Activated T-cell treated with anti-CD3 and anti-CD28 coated beads, Interleukin-2, amount 50 U/mL, for 24 hours (primary cell): ENCODE measurements around the gene FBXO10.
"Not testable (repeated sequence)": the region's sequence is repeated elsewhere in the genome, so short reads cannot be mapped to it uniquely, and the experiment has no call there.

Experiments
- DNase-seq: peaks from one replicate; pipeline ENCODE4 v3.0.0-alpha.2; 2020
- H3K27ac Mint-ChIP-seq: 2 replicates; pipeline ENCODE4 v1.8.0; 2020; ENCODE audit warnings: mild to moderate bottlenecking, mixed read lengths
- H3K27me3 Mint-ChIP-seq: 2 replicates; pipeline ENCODE4 v1.8.0; 2020; ENCODE audit warnings: mixed read lengths
- H3K36me3 Mint-ChIP-seq: 2 replicates; pipeline ENCODE4 v1.8.0; 2020; ENCODE audit warnings: low read depth, mixed read lengths
- H3K4me1 Mint-ChIP-seq: 2 replicates; pipeline ENCODE4 v1.8.0; 2020; ENCODE audit warnings: low read depth, mixed read lengths
- H3K4me3 Mint-ChIP-seq: 2 replicates; pipeline ENCODE4 v1.8.0; 2020; ENCODE audit warnings: mild to moderate bottlenecking, moderate library complexity, mixed read lengths
- H3K9me3 Mint-ChIP-seq: 2 replicates; pipeline ENCODE4 v1.8.0; 2020; ENCODE audit warnings: mixed read lengths

The FBXO10 gene

DNA sequence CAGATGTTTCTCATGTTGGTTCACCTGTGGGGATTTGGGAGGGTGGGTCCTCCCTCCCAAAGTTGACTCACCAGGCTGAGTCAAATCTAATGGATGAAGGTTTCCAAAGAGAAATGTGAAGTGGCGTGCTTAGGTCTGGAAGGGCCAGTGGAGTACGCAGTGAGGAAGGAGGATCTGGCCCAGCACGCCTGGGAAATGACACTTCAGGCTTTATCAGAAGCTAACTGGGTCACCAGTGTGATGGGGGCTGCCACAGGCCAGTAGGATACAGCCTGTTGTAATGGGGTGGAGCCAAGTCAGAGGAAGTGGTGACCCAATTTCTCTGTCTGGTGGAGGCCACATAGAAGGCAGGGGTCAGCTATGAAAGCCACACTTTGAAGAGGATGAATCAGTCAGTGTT lies 72.4 kb downstream of the FBXO10 start:
- Mint-ChIP-seq H3K4me1 (peaks cover 37% of the 10 kb centered on the region), H3K9me3 (no peaks in the 10 kb centered on the region), H3K27me3 (no peaks in the 10 kb centered on the region), H3K27ac (peak overlapping the region; percentile 89), H3K4me3 (no peak overlapping the region), H3K36me3 (peaks cover 99% of the 10 kb centered on the region)
- no peak for DNase-seq

DNA sequence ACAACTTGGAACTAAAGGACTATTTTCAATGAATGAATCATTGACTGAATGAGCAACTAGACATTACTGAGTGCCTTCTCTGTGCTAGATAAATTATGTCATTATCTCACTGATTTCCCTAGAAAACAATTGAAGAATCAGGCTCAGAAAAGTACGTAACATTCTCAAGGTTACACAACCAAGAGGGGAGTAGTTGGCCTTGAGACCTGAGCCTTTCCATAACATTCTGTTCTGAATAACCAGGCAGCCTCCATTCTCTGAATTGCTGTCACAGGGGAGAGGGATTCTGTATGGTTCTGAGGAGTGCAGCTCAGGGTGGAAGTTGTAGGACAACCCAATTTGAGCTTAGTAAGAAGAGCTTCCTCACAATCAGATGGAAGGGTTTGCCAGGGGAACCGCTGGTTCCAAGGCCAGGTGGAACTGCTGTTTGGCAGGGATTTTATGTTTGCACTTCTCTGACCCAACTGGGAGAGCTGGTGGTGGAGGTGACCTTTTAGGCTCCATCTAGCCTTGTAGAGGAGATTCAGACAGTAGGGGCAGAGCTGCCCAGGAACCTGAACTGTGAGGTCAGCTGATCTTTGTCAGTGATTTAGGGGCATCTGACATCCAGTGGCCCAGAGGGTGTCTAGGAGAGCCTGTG lies 74.1 kb downstream of the FBXO10 start:
- H3K9me3 Mint-ChIP-seq = no peaks in the 10 kb centered on the region

DNA sequence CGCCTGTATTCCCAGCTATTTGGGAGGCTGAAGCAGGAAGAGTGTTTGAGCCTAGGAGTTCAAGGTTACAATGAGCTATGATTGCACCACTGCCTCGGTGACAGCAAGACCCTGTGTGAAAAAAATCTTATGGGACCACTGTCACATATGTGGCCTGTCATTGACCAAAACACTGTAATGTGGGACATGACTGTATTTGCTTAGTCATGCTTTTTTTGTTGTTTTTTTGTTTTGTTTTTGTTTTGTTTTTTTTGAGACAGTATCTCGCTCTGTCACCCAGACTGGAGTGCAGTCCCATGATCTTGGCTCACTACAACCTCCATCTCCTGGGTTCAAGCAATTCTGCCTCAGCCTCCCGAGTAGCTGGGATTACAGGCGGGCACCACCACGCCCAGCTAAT lies 76.9 kb downstream of the FBXO10 start:
- Mint-ChIP-seq H3K36me3 (peaks cover 95% of the 10 kb centered on the region), H3K9me3 (no peaks in the 10 kb centered on the region), H3K4me1 (peaks cover 30% of the 10 kb centered on the region), H3K27ac (peak overlapping the region; percentile 61), H3K27me3 (no peaks in the 10 kb centered on the region), H3K4me3 (no peak overlapping the region)
- DNase-seq = no peak

More for the DNA sequence above, 74.1 kb downstream of the FBXO10 start:
- no peaks in the 10 kb centered on the region for H3K27me3 Mint-ChIP-seq
- H3K4me1 Mint-ChIP-seq = peaks cover 35% of the 10 kb centered on the region
- peaks cover 98% of the 10 kb centered on the region for H3K36me3 Mint-ChIP-seq
- peak overlapping the region; percentile 32 for H3K27ac Mint-ChIP-seq
- no peak for DNase-seq
- no peak overlapping the region for H3K4me3 Mint-ChIP-seq

DNA sequence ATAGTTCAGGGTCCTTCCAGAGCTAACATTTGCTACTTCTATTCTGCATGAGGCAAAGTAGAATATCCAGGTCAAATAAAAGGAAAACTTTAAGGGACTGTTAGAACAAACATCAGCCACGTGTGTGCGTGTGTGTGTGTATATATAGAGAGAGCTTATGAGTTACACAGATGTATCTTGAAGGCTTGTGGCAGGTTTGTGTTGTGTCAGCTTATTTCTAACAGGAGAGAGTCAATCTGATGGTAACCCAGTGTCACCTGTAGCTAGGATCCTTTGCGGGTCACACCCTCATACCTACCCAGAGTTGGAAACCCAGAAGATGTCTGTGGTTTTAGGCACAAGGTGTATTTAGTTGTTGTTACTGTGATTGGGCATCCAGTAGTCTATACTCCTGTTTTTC lies 77.7 kb downstream of the FBXO10 start:
- H3K36me3 Mint-ChIP-seq = peaks cover 95% of the 10 kb centered on the region
- no peaks in the 10 kb centered on the region for H3K27me3 Mint-ChIP-seq
- peaks cover 24% of the 10 kb centered on the region for H3K4me1 Mint-ChIP-seq
- H3K4me3 Mint-ChIP-seq = no peak overlapping the region
- DNase-seq = no peak
- no peaks in the 10 kb centered on the region for H3K9me3 Mint-ChIP-seq
- no peak overlapping the region for H3K27ac Mint-ChIP-seq

DNA sequence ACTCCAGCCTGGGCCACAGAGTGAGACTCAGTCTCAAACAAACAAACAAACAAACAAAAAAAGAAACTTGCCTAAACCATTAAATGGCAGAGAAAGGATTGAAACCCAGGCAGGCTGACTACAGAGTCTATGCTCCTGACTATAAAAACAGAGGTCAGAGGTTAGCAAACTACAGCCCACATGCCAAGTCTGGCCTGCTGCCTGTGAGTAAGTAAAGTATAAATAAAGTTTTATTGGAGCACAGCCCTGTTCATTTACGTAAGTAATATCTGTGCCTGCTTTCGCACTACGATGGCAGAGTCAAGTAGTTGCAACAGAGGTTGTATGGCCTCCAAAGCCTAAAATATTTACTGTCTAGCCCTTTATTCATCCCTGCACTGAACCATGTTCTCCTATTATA lies 78.9 kb downstream of the FBXO10 start:
- no peak for DNase-seq
- Mint-ChIP-seq H3K27ac (no peak overlapping the region), H3K9me3 (no peaks in the 10 kb centered on the region), H3K4me1 (peaks cover 12% of the 10 kb centered on the region), H3K27me3 (no peaks in the 10 kb centered on the region), H3K4me3 (no peak overlapping the region), H3K36me3 (peaks cover 95% of the 10 kb centered on the region)

DNA sequence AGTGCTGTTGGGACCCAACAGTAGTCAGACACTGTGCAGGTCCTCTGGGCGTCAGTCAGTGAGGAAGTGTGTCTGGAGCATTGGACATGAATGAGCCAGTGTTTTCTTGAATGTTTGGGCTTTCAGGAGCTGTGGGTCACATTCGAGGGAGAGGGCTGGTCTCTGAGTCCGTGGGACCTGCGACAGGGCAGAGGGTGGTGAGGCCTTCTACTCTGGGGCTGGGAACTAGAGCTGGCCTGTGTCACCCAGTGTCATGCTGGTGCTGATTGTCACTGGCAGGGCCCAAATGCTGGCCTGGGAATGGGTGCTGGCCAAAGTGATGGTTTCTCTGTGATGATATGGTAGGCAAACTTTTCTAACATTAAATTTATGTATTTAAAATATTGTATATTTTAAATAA lies 80.2 kb downstream of the FBXO10 start:
- DNase-seq = no peak
- peaks cover 95% of the 10 kb centered on the region for H3K36me3 Mint-ChIP-seq
- H3K27me3 Mint-ChIP-seq = no peaks in the 10 kb centered on the region
- H3K27ac Mint-ChIP-seq = peak overlapping the region; percentile 14
- H3K4me3 Mint-ChIP-seq = no peak overlapping the region
- peaks cover 7% of the 10 kb centered on the region for H3K4me1 Mint-ChIP-seq
- H3K9me3 Mint-ChIP-seq = no peaks in the 10 kb centered on the region

DNA sequence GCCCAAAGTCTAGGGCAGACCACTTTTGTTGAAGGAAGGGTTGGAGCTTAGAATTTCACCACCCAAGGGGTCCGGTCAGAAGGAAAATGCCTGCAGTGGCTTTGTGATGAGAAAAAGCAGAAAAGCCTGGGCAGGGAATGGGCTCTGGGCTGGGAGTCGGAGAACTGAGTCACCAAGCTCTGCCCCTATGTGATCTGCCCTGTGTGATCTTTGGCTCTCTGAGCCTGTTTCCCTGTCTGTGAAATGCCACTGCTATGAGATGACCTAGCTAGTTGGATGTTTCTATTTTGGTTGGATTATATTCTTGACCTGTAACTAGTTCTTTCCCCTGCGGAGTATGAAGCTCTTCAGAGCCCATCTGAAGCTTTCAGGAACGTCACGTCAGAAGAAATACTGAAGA lies 80.6 kb downstream of the FBXO10 start:
- Mint-ChIP-seq H3K4me1 (peaks cover 12% of the 10 kb centered on the region), H3K27ac (peak overlapping the region; percentile 14), H3K9me3 (no peaks in the 10 kb centered on the region), H3K27me3 (no peaks in the 10 kb centered on the region), H3K4me3 (no peak overlapping the region), H3K36me3 (peaks cover 95% of the 10 kb centered on the region)
- DNase-seq = no peak

DNA sequence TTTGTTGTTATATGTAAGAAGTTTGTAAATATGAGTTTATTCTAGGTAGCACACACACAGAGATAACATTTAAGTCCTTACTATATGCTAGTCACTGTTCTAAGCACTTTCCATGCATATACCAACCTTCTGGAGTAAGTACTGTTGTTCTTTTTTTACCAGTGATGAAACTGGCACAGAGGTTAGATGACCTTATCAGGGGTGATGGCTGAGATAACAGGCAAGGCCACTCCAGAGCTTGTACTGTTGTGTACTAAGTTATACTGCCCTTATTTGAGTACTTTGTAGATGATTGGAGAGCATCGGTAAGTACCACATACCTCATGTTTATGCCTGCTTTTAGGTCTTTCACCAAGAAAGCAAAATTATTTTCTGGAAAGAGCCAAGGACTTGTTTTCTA lies 84.2 kb downstream of the FBXO10 start:
- peaks cover 95% of the 10 kb centered on the region for H3K36me3 Mint-ChIP-seq
- H3K4me1 Mint-ChIP-seq = peaks cover 40% of the 10 kb centered on the region
- DNase-seq = no peak
- no peaks in the 10 kb centered on the region for H3K27me3 Mint-ChIP-seq
- no peaks in the 10 kb centered on the region for H3K9me3 Mint-ChIP-seq
- no peak overlapping the region for H3K4me3 Mint-ChIP-seq
- peak overlapping the region; percentile 40 for H3K27ac Mint-ChIP-seq

DNA sequence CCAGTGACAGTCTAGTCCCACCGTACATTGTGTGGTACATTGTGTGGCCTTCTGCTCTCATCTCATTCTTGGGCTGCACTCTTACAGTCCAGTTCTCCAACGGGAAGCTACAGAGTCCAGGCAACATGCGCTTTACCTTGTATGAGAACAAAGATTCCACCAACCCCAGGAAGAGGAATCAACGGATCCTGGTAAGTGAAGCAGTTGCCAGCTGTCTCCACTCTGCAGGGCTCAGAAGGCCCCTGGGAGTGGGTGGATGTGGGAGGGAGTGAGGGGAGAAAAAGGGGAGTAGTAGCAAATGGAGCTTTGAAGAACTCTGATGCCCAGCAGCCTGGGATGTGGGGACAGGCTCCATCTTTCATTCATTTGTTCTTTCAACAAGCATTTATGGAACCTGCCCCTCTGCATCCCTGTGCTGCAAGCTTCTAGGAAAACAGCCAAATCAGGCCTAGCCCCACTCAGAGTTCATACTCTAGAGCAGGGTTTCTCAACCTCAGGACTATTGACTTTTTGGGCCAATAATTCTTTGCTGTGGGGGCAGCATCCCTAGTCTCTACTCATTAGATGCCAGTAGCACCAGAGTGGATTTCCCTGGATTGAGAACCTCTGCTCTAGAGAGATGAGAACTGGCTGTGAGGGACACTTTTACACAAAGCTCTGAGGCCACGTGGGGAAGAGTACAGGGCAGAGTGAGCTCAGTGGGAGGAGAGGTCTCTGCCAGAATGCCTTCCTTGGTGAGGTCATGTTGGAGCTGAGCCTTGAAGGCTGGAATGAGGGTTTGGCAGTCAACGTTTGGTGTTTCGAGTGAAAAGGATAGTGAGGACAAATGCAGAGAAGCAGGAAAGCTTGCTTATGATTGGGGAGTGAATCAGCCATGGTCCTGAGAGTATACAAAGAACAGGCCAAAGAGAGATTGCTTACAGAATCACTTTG lies 89.3 kb downstream of the FBXO10 start:
- Mint-ChIP-seq H3K9me3 (no peaks in the 10 kb centered on the region), H3K4me1 (peaks cover 49% of the 10 kb centered on the region), H3K4me3 (peak overlapping the region; percentile 91), H3K36me3 (peaks cover 59% of the 10 kb centered on the region), H3K27me3 (peaks cover 2% of the 10 kb centered on the region), H3K27ac (peak overlapping the region; percentile 94)
- DNase-seq = no peak

DNA sequence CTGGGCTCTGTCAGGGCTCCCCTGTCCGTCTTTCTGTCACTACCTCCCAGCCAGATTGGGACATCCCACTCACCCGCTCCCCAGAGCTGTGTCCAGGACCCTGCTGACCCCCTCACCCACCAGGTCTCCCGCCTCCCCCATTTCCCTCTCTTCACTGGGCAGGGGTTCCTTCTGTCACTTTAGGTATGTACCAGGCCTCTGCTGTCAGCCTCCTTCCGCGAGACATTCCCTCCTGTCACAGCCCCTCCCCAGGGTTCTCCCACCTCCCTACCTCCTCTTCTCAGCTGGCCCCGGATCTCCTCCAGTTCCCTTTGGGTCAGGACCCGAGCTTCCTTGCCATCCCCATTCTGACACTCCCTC lies 89.9 kb downstream of the FBXO10 start:
- Mint-ChIP-seq H3K4me1 (peaks cover 48% of the 10 kb centered on the region), H3K4me3 (peak overlapping the region; percentile 91), H3K27me3 (peaks cover 8% of the 10 kb centered on the region), H3K9me3 (no peaks in the 10 kb centered on the region), H3K27ac (peak overlapping the region; percentile 94), H3K36me3 (peaks cover 53% of the 10 kb centered on the region)
- no peak for DNase-seq

DNA sequence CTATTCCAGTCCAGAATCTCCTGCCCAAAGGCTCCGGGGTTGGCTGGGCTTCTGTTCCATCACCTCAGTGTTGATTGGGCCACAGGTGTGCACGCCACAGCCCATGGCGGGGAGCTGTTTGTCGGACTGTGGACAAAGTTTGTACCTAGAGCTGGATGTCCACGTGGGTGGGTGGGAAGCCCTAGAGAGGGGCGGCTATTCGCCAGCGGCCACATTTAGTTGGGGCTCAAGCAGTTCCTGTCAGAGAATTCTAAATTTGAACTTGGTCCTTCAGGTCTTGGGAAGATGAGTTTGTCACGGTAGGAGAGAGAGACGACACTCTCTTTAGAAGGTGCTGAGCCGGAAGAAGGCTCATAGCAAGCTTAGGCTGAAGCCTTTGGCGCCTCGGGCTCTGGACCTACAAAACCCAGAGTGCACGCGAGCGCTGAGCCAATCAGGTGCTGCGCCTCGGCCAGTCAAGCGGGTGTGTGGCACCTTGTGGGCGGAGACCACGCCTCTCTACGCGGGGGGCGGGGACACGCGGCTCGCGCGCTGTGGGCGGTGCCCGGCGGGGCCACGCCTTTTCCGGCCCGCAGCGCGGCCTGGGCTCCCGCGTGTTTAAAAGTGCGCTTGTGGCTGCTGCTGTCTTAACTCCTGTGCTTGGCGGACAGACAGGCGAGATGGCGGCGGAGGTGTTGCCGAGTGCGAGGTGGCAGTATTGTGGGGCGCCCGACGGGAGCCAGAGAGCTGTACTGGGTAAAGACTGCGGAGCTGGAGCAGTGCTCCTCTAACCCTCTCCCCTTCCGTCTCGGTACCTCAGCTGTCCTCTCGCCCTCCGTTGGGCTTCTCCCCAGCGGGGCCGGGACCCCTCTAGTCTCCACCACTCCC lies 90.6 kb downstream of the FBXO10 start, which contains the start of gene POLR1E:
POLR1E (plus strand) TSS at position 560 of the 867 bp plus-strand sequence; CDS start at position 660, 100 bp downstream.
- H3K27me3 Mint-ChIP-seq = peaks cover 9% of the 10 kb centered on the region
- peak within 1 kb of the TSS; percentile 91 for H3K4me3 Mint-ChIP-seq
- DNase-seq = peak; percentile 99
- peaks cover 42% of the 10 kb centered on the region for H3K4me1 Mint-ChIP-seq
- peaks cover 47% of the 10 kb centered on the region for H3K36me3 Mint-ChIP-seq
- no peaks in the 10 kb centered on the region for H3K9me3 Mint-ChIP-seq
- peak within 1 kb of the TSS; percentile 94 for H3K27ac Mint-ChIP-seq

DNA sequence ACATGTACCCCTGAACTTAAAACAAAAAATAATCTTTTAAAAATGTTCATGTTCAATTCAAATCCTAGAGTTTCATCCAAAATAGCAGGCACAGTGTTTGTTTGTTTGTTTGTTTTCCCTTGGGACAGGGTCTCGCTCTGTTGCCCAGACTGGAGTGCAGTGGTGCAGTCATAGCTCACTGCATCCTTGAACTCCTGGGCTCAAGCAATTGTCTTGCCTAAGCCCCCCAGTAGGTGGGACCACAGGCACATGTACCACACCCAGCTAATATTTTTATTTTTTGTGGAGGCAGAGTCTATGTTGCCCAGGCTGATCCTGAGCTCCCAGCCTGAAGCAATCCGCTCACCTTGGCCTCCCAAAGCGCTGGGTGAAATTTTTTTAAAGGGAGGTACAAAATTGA lies 95.4 kb downstream of the FBXO10 start:
- H3K4me1 Mint-ChIP-seq = peaks cover 10% of the 10 kb centered on the region
- H3K4me3 Mint-ChIP-seq = no peak overlapping the region
- no peak overlapping the region for H3K27ac Mint-ChIP-seq
- H3K27me3 Mint-ChIP-seq = peaks cover 30% of the 10 kb centered on the region
- H3K36me3 Mint-ChIP-seq = no peaks in the 10 kb centered on the region
- no peak for DNase-seq
- H3K9me3 Mint-ChIP-seq = no peaks in the 10 kb centered on the region

DNA sequence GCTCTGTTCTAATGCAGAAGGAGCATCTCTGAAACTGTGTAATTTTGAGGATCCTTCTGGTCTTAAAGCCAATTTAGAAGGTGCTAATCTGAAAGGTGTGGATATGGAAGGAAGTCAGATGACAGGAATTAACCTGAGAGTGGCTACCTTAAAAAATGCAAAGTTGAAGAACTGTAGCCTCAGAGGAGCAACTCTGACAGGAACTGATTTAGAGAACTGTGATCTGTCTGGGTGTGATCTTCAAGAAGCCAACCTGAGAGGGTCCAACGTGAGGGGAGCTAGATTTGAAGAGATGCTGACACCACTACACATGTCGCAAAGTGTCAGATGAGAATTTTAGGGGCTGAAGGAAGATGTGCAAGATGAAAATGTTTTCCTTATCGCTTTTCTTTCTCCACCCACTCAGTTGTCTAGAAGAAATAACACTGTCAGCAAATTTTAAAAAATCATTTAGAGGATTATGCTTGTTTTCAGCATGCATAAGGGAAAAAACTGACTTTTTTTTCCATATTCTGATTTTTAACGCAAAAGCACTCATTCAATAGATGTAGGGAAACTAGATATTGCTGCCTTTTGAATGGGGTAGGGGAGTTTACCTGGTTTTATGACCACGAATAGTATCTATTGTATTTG lies 98.1 kb downstream of the FBXO10 start:
- DNase-seq, H3K36me3 Mint-ChIP-seq, H3K4me1 Mint-ChIP-seq, H3K9me3 Mint-ChIP-seq, H3K27ac Mint-ChIP-seq, H3K4me3 Mint-ChIP-seq: not testable (repeated sequence)
- H3K27me3 Mint-ChIP-seq = peaks cover 32% of the 10 kb centered on the region

DNA sequence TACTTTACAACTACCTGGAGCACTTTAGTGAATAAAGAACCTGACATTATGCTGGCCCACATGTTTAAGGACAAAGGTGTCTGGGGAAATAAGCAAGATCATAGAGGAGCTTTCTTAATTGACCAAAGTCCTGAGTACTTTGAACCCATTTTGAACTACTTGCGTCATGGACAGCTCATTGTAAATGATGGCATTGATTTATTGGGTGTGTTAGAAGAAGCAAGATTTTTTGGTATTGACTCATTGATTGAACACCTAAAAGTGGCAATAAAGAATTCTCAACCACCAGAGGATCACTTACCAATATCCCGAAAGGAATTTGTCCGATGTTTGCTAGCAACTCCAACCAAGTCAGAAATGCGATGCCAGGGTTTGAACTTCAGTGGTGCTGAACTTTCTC lies 98.7 kb downstream of the FBXO10 start:
- H3K4me3 Mint-ChIP-seq, H3K4me1 Mint-ChIP-seq, H3K27ac Mint-ChIP-seq, DNase-seq, H3K9me3 Mint-ChIP-seq, H3K36me3 Mint-ChIP-seq: not testable (repeated sequence)
- peaks cover 32% of the 10 kb centered on the region for H3K27me3 Mint-ChIP-seq
